ENCODE results near the gene GPBP1L1.
A peak's percentile ranks its signal among the peaks of the same experiment; 100 is the strongest.

GPBP1L1 gene

GRCh38 chr1:45668526-45668925, 17.8 kb downstream of the GPBP1L1 start:
- peaks cover 0 to 12% of the 10 kb centered on the region in 2 donors for H3K36me3 ChIP-seq (ENCODE audit: control insufficient read depth in 1 of 2, insufficient read depth in 2 of 2, low read length in 2 of 2)
- no peaks in the 10 kb centered on the region for H3K9me3 ChIP-seq (ENCODE audit: control insufficient read depth in 1 of 2, low read length in 2 of 2)
- no peak overlapping the region for H3K9ac ChIP-seq (ENCODE audit: low read depth in 1 of 2, low read length in 2 of 2)
- no peak overlapping the region for H3K27ac ChIP-seq (ENCODE audit: low read depth, low read length)
- H3K4me1 ChIP-seq (ENCODE audit: control insufficient read depth in 1 of 2, insufficient read depth in 2 of 2, low read length in 2 of 2) = peaks cover 13 to 17% of the 10 kb centered on the region in 2 donors
- H3K4me3 ChIP-seq (ENCODE audit: low read depth in 1 of 2, low read length in 2 of 2) = no peak overlapping the region
- no peaks in the 10 kb centered on the region for H3K27me3 ChIP-seq (ENCODE audit: control insufficient read depth in 1 of 2, insufficient read depth in 2 of 2, low read length in 2 of 2)

DNA sequence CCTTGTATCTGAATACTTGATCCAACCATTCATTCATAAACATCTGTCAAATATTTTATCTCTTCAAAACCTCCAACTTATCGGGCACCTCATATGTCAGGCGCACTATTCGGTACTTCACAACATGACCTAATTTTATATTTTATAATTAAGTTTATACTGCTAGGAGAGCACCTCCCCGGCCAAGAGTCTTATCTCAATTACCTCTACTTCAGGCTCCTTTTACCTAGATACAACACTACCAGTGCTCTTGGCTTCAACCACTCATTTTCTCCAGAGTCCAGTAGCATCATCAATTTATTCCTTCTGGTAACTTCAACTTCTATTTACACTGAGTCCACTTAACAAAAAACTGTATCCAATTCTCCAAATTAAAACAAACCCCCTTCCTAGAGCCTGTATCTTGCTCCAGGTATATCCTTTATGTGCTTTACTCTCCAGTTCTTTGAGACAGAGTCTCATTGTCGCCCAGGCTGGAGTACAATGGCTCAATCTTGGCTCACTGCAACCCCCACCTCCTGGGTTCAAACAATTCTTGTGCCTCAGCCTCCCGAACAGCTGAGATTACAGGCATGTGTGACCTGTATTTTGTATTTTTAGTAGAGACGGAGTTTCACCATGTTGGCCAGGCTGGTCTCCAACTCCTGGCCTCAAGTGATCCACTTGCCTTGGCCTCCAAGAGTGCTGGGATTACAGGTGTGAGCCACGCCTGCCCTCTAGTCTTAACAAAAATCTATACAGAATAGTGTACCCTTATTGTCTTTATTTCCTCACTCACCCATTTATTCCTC, 18.8 kb downstream of the GPBP1L1 start:
- Histone ChIP-seq H3K4me3 (ENCODE audit: low read depth in 1 of 2, low read length in 2 of 2) (no peak overlapping the region), H3K4me1 (ENCODE audit: control insufficient read depth in 1 of 2, insufficient read depth in 2 of 2, low read length in 2 of 2) (peaks cover 8 to 13% of the 10 kb centered on the region in 2 donors), H3K27ac (ENCODE audit: low read depth, low read length) (no peak overlapping the region), H3K9me3 (ENCODE audit: control insufficient read depth in 1 of 2, low read length in 2 of 2) (no peaks in the 10 kb centered on the region), H3K36me3 (ENCODE audit: control insufficient read depth in 1 of 2, insufficient read depth in 2 of 2, low read length in 2 of 2) (peaks cover 0 to 8% of the 10 kb centered on the region in 2 donors), H3K27me3 (ENCODE audit: control insufficient read depth in 1 of 2, insufficient read depth in 2 of 2, low read length in 2 of 2) (no peaks in the 10 kb centered on the region), H3K9ac (ENCODE audit: low read depth in 1 of 2, low read length in 2 of 2) (no peak overlapping the region)

- no peak overlapping the region for H3K27ac ChIP-seq (ENCODE audit: low read depth, low read length)
- H3K9me3 ChIP-seq (ENCODE audit: control insufficient read depth in 1 of 2, low read length in 2 of 2) = no peaks in the 10 kb centered on the region
- H3K4me1 ChIP-seq (ENCODE audit: control insufficient read depth in 1 of 2, insufficient read depth in 2 of 2, low read length in 2 of 2) = peaks cover 7 to 13% of the 10 kb centered on the region in 2 donors
These were observed 19.5 kb downstream of the GPBP1L1 start for GRCh38 chr1:45666836-45667235.

GRCh38 chr1:45660336-45660735, 26.0 kb downstream of the GPBP1L1 start:
- Histone ChIP-seq H3K9me3 (ENCODE audit: control insufficient read depth in 1 of 2, low read length in 2 of 2) (no peaks in the 10 kb centered on the region), H3K27ac (ENCODE audit: low read depth, low read length) (no peak overlapping the region), H3K9ac (ENCODE audit: low read depth in 1 of 2, low read length in 2 of 2) (no peak overlapping the region), H3K4me3 (ENCODE audit: low read depth in 1 of 2, low read length in 2 of 2) (no peak overlapping the region), H3K36me3 (ENCODE audit: control insufficient read depth in 1 of 2, insufficient read depth in 2 of 2, low read length in 2 of 2) (peaks cover 27 to 49% of the 10 kb centered on the region in 2 donors), H3K27me3 (ENCODE audit: control insufficient read depth in 1 of 2, insufficient read depth in 2 of 2, low read length in 2 of 2) (no peaks in the 10 kb centered on the region), H3K4me1 (ENCODE audit: control insufficient read depth in 1 of 2, insufficient read depth in 2 of 2, low read length in 2 of 2) (peaks cover 17 to 29% of the 10 kb centered on the region in 2 donors)

More at GRCh38 chr1:45666836-45667235, 19.5 kb downstream of the GPBP1L1 start:
- Histone ChIP-seq H3K9ac (ENCODE audit: low read depth in 1 of 2, low read length in 2 of 2) (no peak overlapping the region), H3K36me3 (ENCODE audit: control insufficient read depth in 1 of 2, insufficient read depth in 2 of 2, low read length in 2 of 2) (peaks cover 0 to 8% of the 10 kb centered on the region in 2 donors), H3K27me3 (ENCODE audit: control insufficient read depth in 1 of 2, insufficient read depth in 2 of 2, low read length in 2 of 2) (no peaks in the 10 kb centered on the region), H3K4me3 (ENCODE audit: low read depth in 1 of 2, low read length in 2 of 2) (no peak overlapping the region)

GRCh38 chr1:45659222-45659621, 27.1 kb downstream of the GPBP1L1 start:
- no peaks in the 10 kb centered on the region for H3K27me3 ChIP-seq (ENCODE audit: control insufficient read depth in 1 of 2, insufficient read depth in 2 of 2, low read length in 2 of 2)
- H3K36me3 ChIP-seq (ENCODE audit: control insufficient read depth in 1 of 2, insufficient read depth in 2 of 2, low read length in 2 of 2) = peaks cover 38 to 58% of the 10 kb centered on the region in 2 donors

DNA sequence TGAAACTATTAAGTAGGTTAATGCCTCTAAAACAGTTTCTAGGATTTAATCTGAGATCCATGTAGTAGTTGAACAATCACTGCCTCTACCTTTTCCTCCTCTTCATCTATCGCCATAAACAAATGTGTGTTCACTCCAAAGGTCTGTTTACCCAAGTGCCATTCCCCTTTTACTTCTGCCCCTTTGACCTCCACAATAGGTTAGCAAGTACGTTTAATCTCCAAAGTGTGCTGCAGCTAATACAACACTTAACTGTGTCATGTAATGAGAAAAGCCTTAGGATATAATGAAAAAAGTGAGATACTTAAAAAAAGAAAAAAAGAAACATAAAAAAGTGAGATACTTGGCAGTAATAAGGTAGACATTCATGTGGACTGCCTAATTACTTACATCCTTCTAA, 28.2 kb downstream of the GPBP1L1 start:
- no peak overlapping the region for H3K4me3 ChIP-seq (ENCODE audit: low read depth in 1 of 2, low read length in 2 of 2)
- no peak overlapping the region for H3K27ac ChIP-seq (ENCODE audit: low read depth, low read length)
- H3K27me3 ChIP-seq (ENCODE audit: control insufficient read depth in 1 of 2, insufficient read depth in 2 of 2, low read length in 2 of 2) = no peaks in the 10 kb centered on the region
- peaks cover 39 to 61% of the 10 kb centered on the region in 2 donors for H3K36me3 ChIP-seq (ENCODE audit: control insufficient read depth in 1 of 2, insufficient read depth in 2 of 2, low read length in 2 of 2)
- H3K9ac ChIP-seq (ENCODE audit: low read depth in 1 of 2, low read length in 2 of 2) = no peak overlapping the region
- H3K9me3 ChIP-seq (ENCODE audit: control insufficient read depth in 1 of 2, low read length in 2 of 2) = no peaks in the 10 kb centered on the region
- peaks cover 17 to 29% of the 10 kb centered on the region in 2 donors for H3K4me1 ChIP-seq (ENCODE audit: control insufficient read depth in 1 of 2, insufficient read depth in 2 of 2, low read length in 2 of 2)

More at GRCh38 chr1:45659222-45659621, 27.1 kb downstream of the GPBP1L1 start:
- H3K27ac ChIP-seq (ENCODE audit: low read depth, low read length) = no peak overlapping the region
- no peak overlapping the region for H3K4me3 ChIP-seq (ENCODE audit: low read depth in 1 of 2, low read length in 2 of 2)
- no peak overlapping the region for H3K9ac ChIP-seq (ENCODE audit: low read depth in 1 of 2, low read length in 2 of 2)
- H3K4me1 ChIP-seq (ENCODE audit: control insufficient read depth in 1 of 2, insufficient read depth in 2 of 2, low read length in 2 of 2) = peaks cover 17 to 29% of the 10 kb centered on the region in 2 donors
- H3K9me3 ChIP-seq (ENCODE audit: control insufficient read depth in 1 of 2, low read length in 2 of 2) = no peaks in the 10 kb centered on the region

DNA sequence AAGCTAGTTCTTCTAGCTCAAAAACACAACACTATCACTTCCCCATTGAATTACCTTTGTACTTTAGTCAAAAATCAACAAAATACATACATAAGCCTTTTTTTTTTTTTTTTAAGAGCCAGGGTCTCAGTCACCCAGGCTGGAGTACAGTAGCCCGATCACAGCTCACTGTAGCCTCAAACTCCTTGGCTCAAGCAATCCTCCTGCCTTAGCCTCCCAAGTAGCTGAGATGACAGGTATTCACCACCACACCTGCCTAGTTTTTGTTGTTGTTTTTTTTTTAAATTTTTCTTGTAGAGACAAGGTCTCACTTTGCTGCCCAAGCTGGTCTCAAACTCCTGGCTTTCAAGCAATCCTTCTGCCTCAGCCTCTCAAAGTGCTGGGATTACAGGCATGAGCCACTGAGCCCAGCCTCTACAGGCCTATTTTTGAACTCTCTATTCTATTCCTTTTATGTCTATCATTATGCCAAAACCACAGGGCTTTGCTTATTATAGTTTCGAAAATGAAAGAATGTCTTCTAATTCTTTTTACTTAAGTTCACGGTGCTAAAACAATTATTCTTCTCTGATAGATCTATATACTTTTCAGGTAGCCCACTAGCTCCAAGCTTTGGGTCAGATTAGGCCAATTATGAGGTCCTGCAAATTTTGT, 29.6 kb downstream of the GPBP1L1 start:
- H3K9ac ChIP-seq (ENCODE audit: low read depth in 1 of 2, low read length in 2 of 2) = no peak overlapping the region
- no peak overlapping the region for H3K4me3 ChIP-seq (ENCODE audit: low read depth in 1 of 2, low read length in 2 of 2)
- H3K27me3 ChIP-seq (ENCODE audit: control insufficient read depth in 1 of 2, insufficient read depth in 2 of 2, low read length in 2 of 2) = no peaks in the 10 kb centered on the region
- no peak overlapping the region for H3K27ac ChIP-seq (ENCODE audit: low read depth, low read length)
- peaks cover 17 to 29% of the 10 kb centered on the region in 2 donors for H3K4me1 ChIP-seq (ENCODE audit: control insufficient read depth in 1 of 2, insufficient read depth in 2 of 2, low read length in 2 of 2)
- H3K9me3 ChIP-seq (ENCODE audit: control insufficient read depth in 1 of 2, low read length in 2 of 2) = no peaks in the 10 kb centered on the region
- H3K36me3 ChIP-seq (ENCODE audit: control insufficient read depth in 1 of 2, insufficient read depth in 2 of 2, low read length in 2 of 2) = peaks cover 43 to 75% of the 10 kb centered on the region in 2 donors

DNA sequence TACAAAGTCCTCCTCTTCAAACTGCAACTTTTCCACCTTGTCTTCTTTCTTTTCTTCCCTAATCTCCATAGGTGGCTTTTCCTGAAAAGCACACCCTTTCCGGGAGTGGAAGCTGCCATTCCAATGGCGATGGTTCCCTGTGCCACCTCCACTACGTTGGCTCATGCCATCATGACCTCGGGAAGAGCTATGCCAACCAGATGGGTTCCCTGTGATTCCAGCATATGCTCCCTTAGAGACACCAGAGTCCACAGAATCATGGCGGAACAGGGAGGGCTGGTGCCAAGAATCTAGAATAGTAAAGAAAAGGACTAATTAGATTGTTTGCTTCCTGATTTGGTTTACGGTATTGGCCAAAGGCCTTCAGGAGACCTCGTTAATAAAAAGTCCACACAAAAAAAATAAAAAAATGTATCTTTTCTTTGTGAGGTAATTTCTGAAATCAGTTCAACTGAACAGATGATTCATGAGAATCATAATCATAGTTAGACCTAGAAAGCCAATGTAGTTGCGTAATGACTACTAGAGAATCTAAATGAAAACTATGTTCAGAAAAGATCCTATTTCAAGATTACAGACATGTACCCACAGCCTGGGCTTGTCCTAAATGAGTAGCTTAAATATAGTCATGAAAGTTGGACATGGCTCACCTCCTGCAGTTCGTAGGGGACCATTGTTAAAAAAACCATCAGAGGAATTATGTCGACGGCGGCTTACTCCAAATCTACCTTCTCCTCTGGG, 31.6 kb downstream of the GPBP1L1 start:
- H3K27ac ChIP-seq (ENCODE audit: low read depth, low read length) = no peak overlapping the region
- H3K4me3 ChIP-seq (ENCODE audit: low read depth in 1 of 2, low read length in 2 of 2) = no peak overlapping the region
- peaks cover 48 to 86% of the 10 kb centered on the region in 2 donors for H3K36me3 ChIP-seq (ENCODE audit: control insufficient read depth in 1 of 2, insufficient read depth in 2 of 2, low read length in 2 of 2)
- no peaks in the 10 kb centered on the region for H3K9me3 ChIP-seq (ENCODE audit: control insufficient read depth in 1 of 2, low read length in 2 of 2)
- no peak overlapping the region for H3K9ac ChIP-seq (ENCODE audit: low read depth in 1 of 2, low read length in 2 of 2)
- H3K27me3 ChIP-seq (ENCODE audit: control insufficient read depth in 1 of 2, insufficient read depth in 2 of 2, low read length in 2 of 2) = no peaks in the 10 kb centered on the region
- peaks cover 17 to 27% of the 10 kb centered on the region in 2 donors for H3K4me1 ChIP-seq (ENCODE audit: control insufficient read depth in 1 of 2, insufficient read depth in 2 of 2, low read length in 2 of 2)

GRCh38 chr1:45647248-45648021, 38.9 kb downstream of the GPBP1L1 start:
- H3K9ac ChIP-seq (ENCODE audit: low read depth in 1 of 2, low read length in 2 of 2) = peak overlapping the region; percentile 30 to 44
- no peaks in the 10 kb centered on the region for H3K27me3 ChIP-seq (ENCODE audit: control insufficient read depth in 1 of 2, insufficient read depth in 2 of 2, low read length in 2 of 2)
- peaks cover 24 to 55% of the 10 kb centered on the region in 2 donors for H3K36me3 ChIP-seq (ENCODE audit: control insufficient read depth in 1 of 2, insufficient read depth in 2 of 2, low read length in 2 of 2)
- H3K27ac ChIP-seq (ENCODE audit: low read depth, low read length) = no peak overlapping the region
- H3K9me3 ChIP-seq (ENCODE audit: control insufficient read depth in 1 of 2, low read length in 2 of 2) = no peaks in the 10 kb centered on the region
- peaks cover 18 to 34% of the 10 kb centered on the region in 2 donors for H3K4me1 ChIP-seq (ENCODE audit: control insufficient read depth in 1 of 2, insufficient read depth in 2 of 2, low read length in 2 of 2)
- H3K4me3 ChIP-seq (ENCODE audit: low read depth in 1 of 2, low read length in 2 of 2) = peak overlapping the region in 1 of 2 donors; percentile 12
